Activated CD8-positive, alpha-beta T cell treated with anti-CD3 and anti-CD28 coated beads for 36 hours (primary cell): ENCODE data around the gene TXNL4A. TPM values are rescaled to one million over a fixed set of nuclear protein-coding genes. Genes with fewer than 3 reads are reported as not detected.

Experiments
- ATAC-seq: fragments of 200-7000 bp; cut with Tn5 transposase; one replicate; pipeline ENCODE4 v1.10.0; 2021; ENCODE audit warnings: mild to moderate bottlenecking, moderate library complexity
- CTCF ChIA-PET: fragments of 350-600 bp; sonication (Branson Sonifier 250); formaldehyde crosslinking; loops from one replicate; lab custom pipeline; 2021; ENCODE audit warnings: antibody characterized with exemption; lab: Charles Lee
- POLR2A ChIA-PET: fragments of 350-600 bp; sonication (Branson Sonifier 250); formaldehyde crosslinking; loops from one replicate; lab custom pipeline; 2021; ENCODE audit warnings: antibody characterized with exemption; lab: Charles Lee
- DNase-seq: peaks from one replicate; pipeline ENCODE4 v3.0.0-alpha.2; 2020
- H3K27ac Mint-ChIP-seq: one replicate; pipeline ENCODE4 v1.8.0; 2021; ENCODE audit warnings: mild to moderate bottlenecking, mixed read lengths
- H3K27me3 Mint-ChIP-seq: one replicate; pipeline ENCODE4 v1.8.0; 2021; ENCODE audit warnings: mixed read lengths
- H3K36me3 Mint-ChIP-seq: one replicate; pipeline ENCODE4 v1.8.0; 2021; ENCODE audit warnings: low read depth, mixed read lengths
- H3K4me1 Mint-ChIP-seq: one replicate; pipeline ENCODE4 v1.8.0; 2021; ENCODE audit warnings: low read depth, mixed read lengths
- H3K4me3 Mint-ChIP-seq: one replicate; pipeline ENCODE4 v1.8.0; 2021; ENCODE audit warnings: mild to moderate bottlenecking, moderate library complexity, mixed read lengths
- H3K9me3 Mint-ChIP-seq: one replicate; pipeline ENCODE4 v1.8.0; 2021; ENCODE audit warnings: mixed read lengths
- intact Hi-C: fragments of 100-400 bp; cut with micrococcal nuclease; formaldehyde crosslinking; loops from one replicate; pipeline ENCODE4 v1.10.0; 2022
- total RNA-seq, 2 experiments: library from RNA; stranded (reverse); gene quantifications; one replicate each; pipeline ENCODE4 v1.2.3, GENCODE V29; 2021
- TF ChIP-seq, protein P1 (sequence below): fragments of 200-600 bp; IDR thresholded peaks from one replicate; pipeline ENCODE4 v1.8.0; 2022; ENCODE audit warnings: antibody characterized with exemption, mild to moderate bottlenecking

Gene TXNL4A
- total RNA-seq, 2 experiments from 2014 or later: 172 to 189 TPM

DNA sequence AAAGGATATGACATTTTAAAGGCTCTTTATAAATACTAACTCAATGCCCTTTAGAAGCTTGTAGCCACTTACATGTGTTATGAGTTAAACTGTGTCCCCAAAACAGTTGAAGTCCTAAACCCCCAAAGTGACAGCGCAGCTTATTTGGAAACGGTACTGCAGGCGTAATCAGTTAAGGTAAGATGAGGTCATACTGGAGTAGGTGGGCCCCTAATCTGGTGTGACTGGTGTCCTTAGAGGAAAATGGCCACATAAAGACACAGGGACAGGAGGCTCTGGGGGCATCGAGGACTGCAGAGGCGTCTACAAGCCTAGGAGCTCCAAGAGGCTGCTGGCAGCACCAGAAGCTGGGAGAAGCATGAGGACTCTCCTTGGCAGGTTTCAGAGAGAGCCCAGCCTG, 8.5 kb downstream of the TXNL4A start:
- Mint-ChIP-seq H3K27ac (peak overlapping the region; percentile 46), H3K27me3 (no peaks in the 10 kb centered on the region), H3K9me3 (no peaks in the 10 kb centered on the region), H3K36me3 (peaks cover 60% of the 10 kb centered on the region), H3K4me1 (peaks cover 61% of the 10 kb centered on the region), H3K4me3 (no peak overlapping the region)
- POLR2A ChIA-PET: interaction anchor here (1.1 to 1.7 kb wide), 3 partner anchors 8 to 12 kb away, joined by 3 to 4 read pairs (median 3); partner anchors contain the start of gene TXNL4A
- DNase-seq (no peak), ATAC-seq (no peak)
- intact Hi-C loops: no loop called here
- CTCF ChIA-PET: interaction anchor here (1.4 kb wide), 1 partner anchor 13 kb away, joined by 5 read pairs; no protein-coding TSS in a partner anchor
- TF ChIP-seq, protein P1, sequence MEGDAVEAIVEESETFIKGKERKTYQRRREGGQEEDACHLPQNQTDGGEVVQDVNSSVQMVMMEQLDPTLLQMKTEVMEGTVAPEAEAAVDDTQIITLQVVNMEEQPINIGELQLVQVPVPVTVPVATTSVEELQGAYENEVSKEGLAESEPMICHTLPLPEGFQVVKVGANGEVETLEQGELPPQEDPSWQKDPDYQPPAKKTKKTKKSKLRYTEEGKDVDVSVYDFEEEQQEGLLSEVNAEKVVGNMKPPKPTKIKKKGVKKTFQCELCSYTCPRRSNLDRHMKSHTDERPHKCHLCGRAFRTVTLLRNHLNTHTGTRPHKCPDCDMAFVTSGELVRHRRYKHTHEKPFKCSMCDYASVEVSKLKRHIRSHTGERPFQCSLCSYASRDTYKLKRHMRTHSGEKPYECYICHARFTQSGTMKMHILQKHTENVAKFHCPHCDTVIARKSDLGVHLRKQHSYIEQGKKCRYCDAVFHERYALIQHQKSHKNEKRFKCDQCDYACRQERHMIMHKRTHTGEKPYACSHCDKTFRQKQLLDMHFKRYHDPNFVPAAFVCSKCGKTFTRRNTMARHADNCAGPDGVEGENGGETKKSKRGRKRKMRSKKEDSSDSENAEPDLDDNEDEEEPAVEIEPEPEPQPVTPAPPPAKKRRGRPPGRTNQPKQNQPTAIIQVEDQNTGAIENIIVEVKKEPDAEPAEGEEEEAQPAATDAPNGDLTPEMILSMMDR: no peak

DNA sequence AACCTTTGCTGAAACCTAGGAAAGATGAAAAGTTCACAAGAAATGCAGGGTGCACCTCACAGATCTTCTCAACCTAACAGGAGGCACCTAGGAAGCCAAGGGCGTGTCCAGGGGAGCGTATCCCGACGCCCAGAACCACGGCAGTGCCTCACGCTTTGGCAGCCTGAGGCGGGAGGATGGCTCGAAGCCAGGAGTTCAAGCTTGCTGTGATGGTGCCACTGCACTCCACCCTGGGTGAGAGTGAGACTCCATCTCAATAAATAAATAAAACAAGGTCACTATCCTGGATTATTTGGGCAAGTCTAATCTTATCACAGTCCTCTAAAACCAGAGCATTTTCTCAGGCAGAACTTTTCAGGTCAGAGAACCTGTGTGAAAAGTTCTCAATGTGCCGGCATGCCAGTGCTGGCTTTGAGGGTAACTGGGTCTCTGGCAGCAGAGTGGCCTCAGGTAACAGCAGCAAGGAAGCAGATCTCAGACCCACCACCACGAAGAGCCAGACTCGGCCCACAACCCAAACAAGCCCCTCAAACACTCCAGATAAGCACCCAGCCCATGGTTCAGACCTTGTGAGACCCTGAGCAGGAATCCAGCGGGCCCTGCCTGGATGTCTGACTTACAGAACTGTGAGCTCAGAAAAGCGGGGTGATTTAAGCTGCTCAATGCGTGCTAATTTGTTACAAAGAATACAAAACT, 12.2 kb downstream of the TXNL4A start:
- ATAC-seq (no peak), DNase-seq (no peak)
- Mint-ChIP-seq H3K4me1 (peaks cover 28% of the 10 kb centered on the region), H3K27ac (peak overlapping the region; percentile 46), H3K36me3 (peaks cover 58% of the 10 kb centered on the region), H3K9me3 (no peaks in the 10 kb centered on the region), H3K4me3 (no peak overlapping the region), H3K27me3 (no peaks in the 10 kb centered on the region)
- ChIA-PET POLR2A (interaction anchor here (0.9 kb wide), 1 partner anchor 12 kb away, joined by 4 read pairs; the partner anchor contains the start of gene TXNL4A), CTCF (interaction anchor here (1.4 kb wide), 1 partner anchor 10 kb away, joined by 4 read pairs; no protein-coding TSS in a partner anchor)
- TF ChIP-seq, protein P1: no peak
- intact Hi-C loops: no loop called here

DNA sequence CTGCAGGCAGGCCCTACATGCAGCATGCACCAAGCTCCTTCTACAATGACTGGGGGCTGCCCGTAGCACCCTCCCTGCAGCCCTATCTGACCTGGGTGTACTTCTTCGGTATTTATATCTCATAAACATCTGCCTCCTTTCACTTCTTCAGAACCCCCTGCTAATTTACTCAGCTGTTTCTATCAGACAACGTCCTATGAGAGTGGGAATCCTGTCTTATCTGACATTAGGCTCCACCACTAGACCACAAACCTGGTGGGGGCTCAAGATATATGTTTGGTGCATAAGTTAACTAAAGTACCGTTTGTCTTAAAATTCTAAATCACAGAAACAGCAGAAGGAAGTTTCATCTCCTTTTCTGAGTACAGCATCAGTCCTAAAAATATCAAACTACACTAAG, 13.3 kb downstream of the TXNL4A start:
- DNase-seq (no peak), ATAC-seq (no peak)
- peaks cover 19% of the 10 kb centered on the region for H3K4me1 Mint-ChIP-seq
- TF ChIP-seq, protein P1: no peak
- ChIA-PET POLR2A (interaction anchor here (1.7 kb wide), 1 partner anchor 10 kb away, joined by 5 read pairs; no protein-coding TSS in a partner anchor), CTCF (no interaction called here)
- H3K4me3 Mint-ChIP-seq: no peak overlapping the region
- peak overlapping the region; percentile 40 for H3K27ac Mint-ChIP-seq
- H3K36me3 Mint-ChIP-seq: peaks cover 58% of the 10 kb centered on the region
- H3K9me3 Mint-ChIP-seq: no peaks in the 10 kb centered on the region
- H3K27me3 Mint-ChIP-seq: no peaks in the 10 kb centered on the region
- intact Hi-C loops: no loop called here

DNA sequence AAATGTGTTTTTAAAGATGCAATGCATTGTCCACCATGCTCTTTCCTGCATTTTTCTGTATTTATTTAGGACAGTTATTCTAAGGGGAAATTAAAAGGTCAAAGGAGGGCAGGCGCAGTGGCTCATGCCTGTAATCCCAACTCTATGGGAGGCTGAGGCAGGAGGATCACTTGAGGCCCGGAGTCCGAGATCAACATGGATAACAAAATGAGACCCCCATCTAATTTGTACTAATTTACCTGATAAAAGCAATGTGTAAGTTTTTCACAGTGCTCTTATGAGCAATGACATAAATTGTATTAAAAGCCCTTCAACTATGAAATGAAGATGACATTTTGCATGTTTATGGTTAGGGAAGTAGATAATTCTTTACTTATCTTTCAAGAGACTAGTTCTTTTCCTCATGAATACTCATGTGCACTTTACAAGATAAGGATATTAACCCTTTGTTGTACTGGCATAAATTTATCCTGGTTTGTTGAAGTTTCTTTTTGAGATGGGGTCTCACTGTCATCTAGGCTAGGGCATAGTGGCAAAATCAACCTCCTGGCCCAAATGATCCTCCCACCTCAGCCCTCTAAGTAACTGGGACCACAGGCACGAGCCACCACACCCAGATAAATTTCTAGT, 14.2 kb downstream of the TXNL4A start:
- Mint-ChIP-seq H3K27me3 (no peaks in the 10 kb centered on the region), H3K4me1 (peaks cover 10% of the 10 kb centered on the region), H3K9me3 (no peaks in the 10 kb centered on the region), H3K36me3 (peaks cover 53% of the 10 kb centered on the region), H3K4me3 (no peak overlapping the region), H3K27ac (no peak overlapping the region)
- no peak for ATAC-seq
- intact Hi-C loops: no loop called here
- TF ChIP-seq, protein P1: no peak
- no peak for DNase-seq
- ChIA-PET CTCF (interaction anchor here (1.3 to 1.7 kb wide), 2 partner anchors 9 to 12 kb away, joined by 4 read pairs; no protein-coding TSS in a partner anchor), POLR2A (interaction anchor here (1.7 kb wide), 1 partner anchor 10 kb away, joined by 5 read pairs; no protein-coding TSS in a partner anchor)
